Activated T-cell treated with anti-CD3 and anti-CD28 coated beads, Interleukin-2, amount 50 U/mL, for 4 hours (primary cell): ENCODE measurements around the gene PIK3CA. TPM values are rescaled to one million over a fixed set of nuclear protein-coding genes. Genes with fewer than 3 reads are reported as not detected.
"Not testable (repeated sequence)": the region's sequence is repeated elsewhere in the genome, so short reads cannot be mapped to it uniquely, and the experiment has no call there.

Source experiments
- ATAC-seq, 2 donors: fragments of 200-7000 bp; cut with Tn5 transposase; one replicate each; pipeline ENCODE4 v1.10.0; 2021
- DNase-seq: peaks from one replicate; pipeline ENCODE4 v3.0.0-alpha.2; 2020
- H3K27me3 Mint-ChIP-seq: one replicate; pipeline ENCODE4 v1.8.0; 2021; ENCODE audit warnings: low read depth, mixed read lengths
- H3K36me3 Mint-ChIP-seq: one replicate; pipeline ENCODE4 v1.8.0; 2022; ENCODE audit warnings: mixed read lengths; ENCODE audit not compliant: insufficient read depth
- H3K4me1 Mint-ChIP-seq: one replicate; pipeline ENCODE4 v1.8.0; 2021; ENCODE audit warnings: low read depth, mixed read lengths
- H3K4me3 Mint-ChIP-seq: one replicate; pipeline ENCODE4 v1.8.0; 2021; ENCODE audit warnings: mild to moderate bottlenecking, moderate library complexity, mixed read lengths
- H3K9me3 Mint-ChIP-seq: one replicate; pipeline ENCODE4 v1.8.0; 2021; ENCODE audit warnings: mixed read lengths
- total RNA-seq, 3 donors: library from RNA; stranded (reverse); gene quantifications; one replicate each; pipeline ENCODE4 v1.2.1, GENCODE V29; 2021

PIK3CA gene
- total RNA-seq, 3 donors from 2014 or later: 11.4 to 16.1 (median 12.0) TPM

DNA sequence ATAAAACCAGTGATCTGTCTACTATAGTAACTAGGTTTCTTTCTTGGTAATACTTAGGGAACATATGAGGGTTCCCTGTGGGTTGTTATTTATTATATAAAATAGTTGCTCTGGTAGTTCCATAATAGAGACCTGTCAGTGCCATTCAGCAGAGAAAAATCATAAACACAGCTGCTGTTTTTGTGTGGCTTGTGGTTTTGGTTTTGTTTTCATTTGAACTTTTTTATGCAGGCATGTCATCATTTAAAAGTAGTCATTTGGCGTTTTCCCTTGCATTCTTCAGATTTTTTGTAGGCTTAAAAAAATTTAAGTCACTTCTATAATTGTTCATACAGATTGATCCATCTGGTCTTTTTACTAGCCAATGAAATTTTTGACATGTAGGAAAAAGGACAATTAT lies 47.9 kb downstream of the PIK3CA start:
- peaks cover 12% of the 10 kb centered on the region for H3K36me3 Mint-ChIP-seq
- peak; percentile 74 to 77 for ATAC-seq
- peaks cover 50% of the 10 kb centered on the region for H3K4me1 Mint-ChIP-seq
- no peaks in the 10 kb centered on the region for H3K9me3 Mint-ChIP-seq
- no peak for DNase-seq
- no peaks in the 10 kb centered on the region for H3K27me3 Mint-ChIP-seq
- no peak overlapping the region for H3K4me3 Mint-ChIP-seq

- Mint-ChIP-seq H3K4me1 (peaks cover 50% of the 10 kb centered on the region), H3K4me3 (peak overlapping the region; percentile 20), H3K36me3 (peaks cover 14% of the 10 kb centered on the region), H3K27me3 (no peaks in the 10 kb centered on the region), H3K9me3 (no peaks in the 10 kb centered on the region)
- ATAC-seq: no peak
- DNase-seq: no peak
Observed at GRCh38 chr3:179196700-179197099, 48.5 kb downstream of the PIK3CA start.

GRCh38 chr3:179200790-179201189 lies 52.6 kb downstream of the PIK3CA start:
- no peak overlapping the region for H3K4me3 Mint-ChIP-seq
- no peaks in the 10 kb centered on the region for H3K27me3 Mint-ChIP-seq
- peaks cover 24% of the 10 kb centered on the region for H3K4me1 Mint-ChIP-seq
- peaks cover 17% of the 10 kb centered on the region for H3K36me3 Mint-ChIP-seq
- H3K9me3 Mint-ChIP-seq: no peaks in the 10 kb centered on the region
- ATAC-seq (no peak), DNase-seq (no peak)

DNA sequence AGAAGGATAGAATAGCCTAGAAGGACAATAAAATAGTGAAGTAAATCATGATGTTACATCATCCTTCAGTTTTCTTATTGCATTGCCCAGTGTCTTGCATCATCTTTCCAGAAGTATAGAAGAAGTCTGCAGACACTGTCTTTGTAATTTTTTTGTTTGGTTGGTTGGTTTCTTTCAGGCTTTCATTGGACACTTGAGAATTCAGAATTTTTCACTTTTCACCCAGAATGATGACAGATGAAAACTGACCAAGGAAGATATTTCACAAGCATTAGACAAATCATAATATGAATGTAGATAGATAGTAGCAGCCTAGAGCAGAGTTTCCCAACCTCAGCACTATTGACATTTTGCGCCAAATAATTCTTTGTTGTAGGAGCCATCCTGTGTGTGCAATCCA lies 67.4 kb downstream of the PIK3CA start:
- ATAC-seq: not testable (repeated sequence)

GRCh38 chr3:179218213-179218612 lies 70.1 kb downstream of the PIK3CA start:
- not testable (repeated sequence) for H3K4me3 Mint-ChIP-seq, H3K9me3 Mint-ChIP-seq, H3K4me1 Mint-ChIP-seq, DNase-seq, ATAC-seq, H3K27me3 Mint-ChIP-seq
- H3K36me3 Mint-ChIP-seq: peaks cover 12% of the 10 kb centered on the region

More for the DNA sequence above, 67.4 kb downstream of the PIK3CA start:
- H3K36me3 Mint-ChIP-seq, H3K9me3 Mint-ChIP-seq, H3K27me3 Mint-ChIP-seq, DNase-seq, H3K4me3 Mint-ChIP-seq, H3K4me1 Mint-ChIP-seq: not testable (repeated sequence)

GRCh38 chr3:179223548-179223947 lies 75.4 kb downstream of the PIK3CA start:
- H3K36me3 Mint-ChIP-seq: peaks cover 30% of the 10 kb centered on the region
- H3K27me3 Mint-ChIP-seq: no peaks in the 10 kb centered on the region
- DNase-seq (no peak), ATAC-seq (no peak)
- no peaks in the 10 kb centered on the region for H3K9me3 Mint-ChIP-seq
- H3K4me3 Mint-ChIP-seq: no peak overlapping the region
- peaks cover 3% of the 10 kb centered on the region for H3K4me1 Mint-ChIP-seq

DNA sequence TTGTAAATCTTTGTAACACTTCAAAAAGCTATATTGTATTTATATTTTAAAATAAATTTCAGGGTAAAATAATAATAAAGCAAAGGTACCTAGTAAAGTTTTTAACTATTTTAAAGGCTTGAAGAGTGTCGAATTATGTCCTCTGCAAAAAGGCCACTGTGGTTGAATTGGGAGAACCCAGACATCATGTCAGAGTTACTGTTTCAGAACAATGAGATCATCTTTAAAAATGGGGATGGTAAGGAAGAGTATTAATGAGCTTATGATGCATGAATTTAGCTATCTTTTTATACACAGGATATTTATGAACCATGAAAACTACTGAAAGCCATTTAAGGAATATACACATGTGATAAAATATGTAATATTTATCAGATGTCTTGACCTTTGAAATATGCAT lies 76.4 kb downstream of the PIK3CA start:
- H3K36me3 Mint-ChIP-seq: peaks cover 26% of the 10 kb centered on the region
- H3K9me3 Mint-ChIP-seq: no peaks in the 10 kb centered on the region
- H3K4me3 Mint-ChIP-seq: no peak overlapping the region
- no peak for DNase-seq
- no peaks in the 10 kb centered on the region for H3K27me3 Mint-ChIP-seq
- H3K4me1 Mint-ChIP-seq: peaks cover 3% of the 10 kb centered on the region
- ATAC-seq: no peak

- H3K4me3 Mint-ChIP-seq: no peak overlapping the region
- ATAC-seq (no peak), DNase-seq (no peak)
- no peaks in the 10 kb centered on the region for H3K27me3 Mint-ChIP-seq
- peaks cover 32% of the 10 kb centered on the region for H3K36me3 Mint-ChIP-seq
- peaks cover 3% of the 10 kb centered on the region for H3K4me1 Mint-ChIP-seq
- H3K9me3 Mint-ChIP-seq: no peaks in the 10 kb centered on the region
Observed at GRCh38 chr3:179227349-179227748, 79.2 kb downstream of the PIK3CA start.

GRCh38 chr3:179229177-179229576 lies 81.0 kb downstream of the PIK3CA start:
- Mint-ChIP-seq H3K4me1 (peaks cover 3% of the 10 kb centered on the region), H3K36me3 (peaks cover 32% of the 10 kb centered on the region), H3K27me3 (no peaks in the 10 kb centered on the region), H3K4me3 (no peak overlapping the region), H3K9me3 (no peaks in the 10 kb centered on the region)
- DNase-seq (no peak), ATAC-seq (no peak)

DNA sequence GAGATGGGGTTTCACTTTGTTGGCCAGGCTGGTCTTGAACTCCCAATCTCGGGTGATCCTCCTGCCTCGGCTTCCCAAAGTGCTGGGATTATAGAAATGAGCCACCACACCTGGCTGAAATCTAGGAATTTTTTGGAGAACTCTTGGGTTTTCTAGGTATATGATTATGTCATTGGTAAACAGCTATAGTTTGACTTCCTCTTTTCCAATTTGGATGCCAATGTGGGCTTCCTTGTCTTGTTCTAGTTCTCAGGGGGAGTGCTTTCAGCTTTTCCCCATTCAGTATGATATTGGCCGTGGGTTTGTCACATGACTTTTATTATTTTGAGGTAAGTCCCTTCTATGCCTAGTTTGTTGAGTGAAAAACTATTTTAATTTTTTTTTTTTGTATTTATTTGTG lies 84.9 kb downstream of the PIK3CA start:
- no peak for ATAC-seq
- DNase-seq: no peak
- peaks cover 23% of the 10 kb centered on the region for H3K36me3 Mint-ChIP-seq
- no peaks in the 10 kb centered on the region for H3K9me3 Mint-ChIP-seq
- H3K4me1 Mint-ChIP-seq: peaks cover 8% of the 10 kb centered on the region
- no peak overlapping the region for H3K4me3 Mint-ChIP-seq
- no peaks in the 10 kb centered on the region for H3K27me3 Mint-ChIP-seq

- H3K36me3 Mint-ChIP-seq: peaks cover 20% of the 10 kb centered on the region
Observed at GRCh38 chr3:179234199-179234598, 86.0 kb downstream of the PIK3CA start.

GRCh38 chr3:179236669-179237301 lies 88.6 kb downstream of the PIK3CA start:
- peaks cover 8% of the 10 kb centered on the region for H3K4me1 Mint-ChIP-seq
- H3K36me3 Mint-ChIP-seq: peaks cover 14% of the 10 kb centered on the region
- H3K9me3 Mint-ChIP-seq: no peaks in the 10 kb centered on the region
- ATAC-seq (peak; percentile 35 to 40), DNase-seq (no peak)
- H3K27me3 Mint-ChIP-seq: no peaks in the 10 kb centered on the region
- H3K4me3 Mint-ChIP-seq: no peak overlapping the region

More at GRCh38 chr3:179234199-179234598, 86.0 kb downstream of the PIK3CA start:
- H3K9me3 Mint-ChIP-seq: no peaks in the 10 kb centered on the region
- peaks cover 8% of the 10 kb centered on the region for H3K4me1 Mint-ChIP-seq
- H3K4me3 Mint-ChIP-seq: no peak overlapping the region
- ATAC-seq (no peak), DNase-seq (no peak)
- H3K27me3 Mint-ChIP-seq: no peaks in the 10 kb centered on the region

DNA sequence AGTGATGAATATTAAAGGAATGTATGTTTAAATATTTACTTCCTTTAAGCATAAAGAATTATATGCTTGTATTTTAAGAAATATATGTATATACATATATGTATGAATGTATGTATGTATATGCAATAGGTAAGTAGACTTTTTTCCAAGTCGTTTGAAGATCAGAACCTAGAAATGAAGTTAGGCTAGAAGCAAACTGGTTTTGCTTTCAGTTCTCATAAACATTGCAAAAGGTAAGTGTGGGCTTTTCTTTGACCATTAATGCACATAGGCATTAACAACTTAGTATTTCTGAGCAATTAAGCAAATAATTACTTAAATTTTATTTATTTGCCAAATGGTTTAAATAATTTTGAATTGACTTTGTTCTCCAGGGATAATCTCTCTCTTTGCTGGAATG lies 92.1 kb downstream of the PIK3CA start:
- ATAC-seq, H3K4me3 Mint-ChIP-seq, H3K27me3 Mint-ChIP-seq, H3K9me3 Mint-ChIP-seq, DNase-seq, H3K36me3 Mint-ChIP-seq, H3K4me1 Mint-ChIP-seq: not testable (repeated sequence)

- not testable (repeated sequence) for H3K4me3 Mint-ChIP-seq, DNase-seq, H3K9me3 Mint-ChIP-seq, H3K36me3 Mint-ChIP-seq, H3K4me1 Mint-ChIP-seq, H3K27me3 Mint-ChIP-seq, ATAC-seq
Observed at GRCh38 chr3:179242859-179243258, 94.7 kb downstream of the PIK3CA start.

DNA sequence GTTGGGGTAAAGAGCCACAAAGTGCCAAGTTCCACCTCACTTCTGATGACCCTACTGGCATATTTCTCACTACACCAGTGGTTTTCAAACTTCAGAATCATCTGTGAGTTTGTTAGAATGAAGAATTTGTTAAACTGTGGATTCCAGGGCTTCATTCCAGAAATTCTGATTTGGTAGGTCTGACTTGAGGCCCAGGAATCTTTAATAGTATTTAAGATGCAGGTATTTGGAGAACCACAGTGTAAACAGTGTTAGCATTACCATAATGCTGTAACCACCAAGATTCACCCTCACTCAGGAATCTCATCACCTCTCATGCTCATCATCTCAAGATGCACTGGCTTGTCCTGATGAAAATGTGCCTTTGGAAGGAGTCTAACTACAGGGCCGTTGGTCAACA lies 96.7 kb downstream of the PIK3CA start:
- Mint-ChIP-seq H3K27me3 (no peaks in the 10 kb centered on the region), H3K9me3 (no peaks in the 10 kb centered on the region), H3K4me1 (no peaks in the 10 kb centered on the region), H3K4me3 (no peak overlapping the region), H3K36me3 (no peaks in the 10 kb centered on the region)
- ATAC-seq: no peak
- DNase-seq: no peak
